Measurements from ENCODE around the gene RASGRF1. TPM values are rescaled to one million over a fixed set of nuclear protein-coding genes. Genes with fewer than 3 reads are reported as not detected.

Gene RASGRF1
- total and polyA plus RNA-seq, 9 of the 15 experiments (the other 6 are each of a cell fraction or from before 2014, with no cell fraction given) = 0.03 to 0.58 (median 0.06) TPM; not detected in 1

GRCh38 chr15:79050341-79050740 lies 40.2 kb downstream of the RASGRF1 start:
- in situ Hi-C loops (cut with MboI) = no loop called here
- Histone ChIP-seq H3K27ac (ENCODE audit: extremely low read depth, low read depth, low read length) (no peak overlapping the region), H3K4me1 (replicated peaks in 1 of 2; ENCODE audit: control insufficient read depth in 2 of 2, insufficient read depth in 2 of 2, low read length in 2 of 2) (no peaks in the 10 kb centered on the region), H4K20me1 (replicated peaks; ENCODE audit: control insufficient read depth, insufficient read depth, low read length) (peaks cover 3% of the 10 kb centered on the region; the same call in 1 of the 2 replicates), H3K27me3 (ENCODE audit: control insufficient read depth in 2 of 2, insufficient read depth in 2 of 2, low read length in 2 of 2) (peaks cover 3 to 50% of the 10 kb centered on the region in 2 experiments; a peak in 4 of 5 replicates), H3K9me3 (replicated peaks; ENCODE audit: control insufficient read depth, insufficient read depth, low read depth, low read length) (no peaks in the 10 kb centered on the region), H3K9ac (ENCODE audit: insufficient read depth in 1 of 2, low read depth in 2 of 2, low read length in 2 of 2) (no peak overlapping the region), H3K4me3 (no peak overlapping the region), H2AFZ (ENCODE audit: low read depth, low read length) (no peak overlapping the region), H3K4me2 (ENCODE audit: insufficient read depth, low read length) (no peak overlapping the region), H3K79me2 (ENCODE audit: control insufficient read depth, insufficient read depth, low read length) (no peaks in the 10 kb centered on the region), H3K36me3 (ENCODE audit: control insufficient read depth, insufficient read depth, low read length) (no peaks in the 10 kb centered on the region), H3K9me1 (ENCODE audit: control insufficient read depth, insufficient read depth, low read length) (no peaks in the 10 kb centered on the region)
- FAIRE-seq (no peak), DNase-seq (ENCODE audit: extremely low read depth in 1 of 4, low spot score in 3 of 4) (no peak), ATAC-seq (no peak)
- intact Hi-C loops (cut with micrococcal nuclease) = no loop called here
- ChIA-PET CTCF (ENCODE audit: low intra/inter-chr PET ratio) (no interaction called here), POLR2A (no interaction called here)
- BruUV-seq (replicated peaks) = no TSS peak
- WGBS (ENCODE audit: insufficient coverage, low coverage, missing lambda C conversion rate) = 0% methylated on average over 3 of the region's 3 CpGs
- TF ChIP-seq ZNF780A (CRISPR knock-in tag; IDR thresholded peaks at IDR 0.05) (no peak), POLR2A (conservative IDR thresholded peaks at IDR 0.05) (no peak), ZNF431 (CRISPR knock-in tag; IDR thresholded peaks at IDR 0.05) (no peak)

GRCh38 chr15:79049416-79049815 lies 41.2 kb downstream of the RASGRF1 start:
- ATAC-seq = no peak

More at GRCh38 chr15:79049416-79049815, 41.2 kb downstream of the RASGRF1 start:
- FAIRE-seq = no peak
- CTCF ChIA-PET (ENCODE audit: low intra/inter-chr PET ratio) = no interaction called here
- Histone ChIP-seq H3K79me2 (ENCODE audit: control insufficient read depth, insufficient read depth, low read length) (no peaks in the 10 kb centered on the region), H3K27me3 (ENCODE audit: control insufficient read depth in 2 of 2, insufficient read depth in 2 of 2, low read length in 2 of 2) (peaks cover 3 to 50% of the 10 kb centered on the region in 2 experiments; a peak in 4 of 5 replicates), H3K4me2 (ENCODE audit: insufficient read depth, low read length) (no peak overlapping the region), H4K20me1 (replicated peaks; ENCODE audit: control insufficient read depth, insufficient read depth, low read length) (peaks cover 3% of the 10 kb centered on the region; the same call in 1 of the 2 replicates), H2AFZ (ENCODE audit: low read depth, low read length) (no peak overlapping the region), H3K9me1 (ENCODE audit: control insufficient read depth, insufficient read depth, low read length) (no peaks in the 10 kb centered on the region), H3K9me3 (replicated peaks; ENCODE audit: control insufficient read depth, insufficient read depth, low read depth, low read length) (no peaks in the 10 kb centered on the region), H3K9ac (ENCODE audit: insufficient read depth in 1 of 2, low read depth in 2 of 2, low read length in 2 of 2) (no peak overlapping the region), H3K36me3 (ENCODE audit: control insufficient read depth, insufficient read depth, low read length) (no peaks in the 10 kb centered on the region), H3K27ac (ENCODE audit: extremely low read depth, low read depth, low read length) (no peak overlapping the region), H3K4me3 (no peak overlapping the region), H3K4me1 (replicated peaks in 1 of 2; ENCODE audit: control insufficient read depth in 2 of 2, insufficient read depth in 2 of 2, low read length in 2 of 2) (no peaks in the 10 kb centered on the region)
- intact Hi-C loops (cut with micrococcal nuclease) (no loop called here), in situ Hi-C loops (cut with MboI) (no loop called here)
- WGBS (ENCODE audit: insufficient coverage, low coverage, missing lambda C conversion rate) = 0% methylated on average over 9 of the region's 9 CpGs
- TF ChIP-seq SIN3B (IDR thresholded peaks at IDR 0.05; ENCODE audit: low read depth) (no peak), THAP7 (CRISPR knock-in tag; IDR thresholded peaks at IDR 0.05) (no peak), IRF2 (CRISPR knock-in tag; IDR thresholded peaks at IDR 0.05) (no peak), DIDO1 (tag; IDR thresholded peaks at IDR 0.05; ENCODE audit: low read depth) (no peak), CTCF (IDR thresholded peaks at IDR 0.05 in 2 of 3, conservative IDR thresholded peaks at IDR 0.05 in 1 of 3; ENCODE audit: insufficient read depth in 2 of 3, low read depth in 1 of 3, low read length in 3 of 3) (0 out of 6 replicates have a peak, but pooled peaks of 1 of the 3 experiments have one; percentile 2), PHTF2 (CRISPR knock-in tag; IDR thresholded peaks at IDR 0.05) (no peak)
- POLR2A ChIA-PET = interaction anchor here (0.6 to 0.7 kb wide), 2 partner anchors 16 to 116 kb away, joined by 3 read pairs; no protein-coding TSS in a partner anchor
- BruUV-seq (replicated peaks) = no TSS peak
- no peak for DNase-seq (ENCODE audit: extremely low read depth in 1 of 4, low spot score in 3 of 4)
